Measurements from ENCODE around the gene NEU3.
A peak's percentile ranks its signal among the peaks of the same experiment; 100 is the strongest.

NEU3 gene

DNA sequence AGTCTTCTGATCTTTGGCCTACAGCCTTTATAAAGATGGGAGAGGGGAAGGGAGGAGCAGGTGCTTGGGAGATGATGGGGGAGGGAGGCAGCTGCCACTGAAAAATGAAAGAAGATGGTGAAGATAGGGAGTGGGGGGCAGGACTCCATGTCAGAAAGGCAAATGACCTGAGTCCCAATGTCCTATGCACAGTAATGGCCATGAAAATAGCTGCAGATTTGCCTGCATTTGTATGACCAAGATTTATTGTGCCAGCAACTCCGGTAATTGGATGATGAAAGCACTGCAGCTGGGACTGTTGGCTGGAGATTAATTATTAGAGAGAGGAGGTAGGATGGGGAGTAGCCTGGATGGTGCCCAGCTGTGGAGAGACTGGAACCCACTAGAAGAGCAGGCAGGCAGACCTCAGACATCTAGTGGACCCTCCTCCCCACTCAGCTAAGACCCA, 36.1 kb downstream of the NEU3 start:
- no peak for DNase-seq (ENCODE audit: low read depth in 1 of 2, low spot score in 1 of 2)
- in situ Hi-C loops (cut with HindIII; ENCODE audit: low pct_unique_long_range_greater_than_20kb, low sequenced_read_pairs), result no loop called here
- TF ChIP-seq JUND (IDR thresholded peaks at IDR 0.05; ENCODE audit: low read depth), result no peak

GRCh38 chr11:75025561-75025960, 36.8 kb downstream of the NEU3 start:
- no peak for DNase-seq (ENCODE audit: low read depth in 1 of 2, low spot score in 1 of 2)
- TF ChIP-seq JUND (IDR thresholded peaks at IDR 0.05; ENCODE audit: low read depth), result no peak
- in situ Hi-C loops (cut with HindIII; ENCODE audit: low pct_unique_long_range_greater_than_20kb, low sequenced_read_pairs), result no loop called here

DNA sequence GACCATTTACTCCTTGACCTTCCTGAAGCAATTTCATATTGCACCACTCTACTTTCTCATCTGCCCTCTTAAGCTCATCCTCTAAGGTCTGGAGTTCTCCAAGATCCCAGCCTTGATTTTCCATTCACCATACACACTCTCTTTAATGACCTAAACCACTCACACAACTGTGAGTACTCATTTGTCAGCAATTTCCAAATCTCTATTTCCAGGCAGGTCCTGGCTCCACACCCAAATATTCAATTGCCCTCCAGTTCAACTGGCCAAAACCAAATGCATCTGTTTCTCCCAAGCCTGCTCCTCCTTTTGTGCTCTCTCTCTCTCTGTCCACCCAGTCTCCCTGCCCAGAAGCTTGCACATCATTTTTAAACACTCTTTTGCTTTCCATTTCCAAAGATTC, 39.6 kb downstream of the NEU3 start:
- no peak for DNase-seq (ENCODE audit: low read depth in 1 of 2, low spot score in 1 of 2)
- in situ Hi-C loops (cut with HindIII; ENCODE audit: low pct_unique_long_range_greater_than_20kb, low sequenced_read_pairs), result no loop called here
- no peak for TF ChIP-seq JUND (IDR thresholded peaks at IDR 0.05; ENCODE audit: low read depth)

DNA sequence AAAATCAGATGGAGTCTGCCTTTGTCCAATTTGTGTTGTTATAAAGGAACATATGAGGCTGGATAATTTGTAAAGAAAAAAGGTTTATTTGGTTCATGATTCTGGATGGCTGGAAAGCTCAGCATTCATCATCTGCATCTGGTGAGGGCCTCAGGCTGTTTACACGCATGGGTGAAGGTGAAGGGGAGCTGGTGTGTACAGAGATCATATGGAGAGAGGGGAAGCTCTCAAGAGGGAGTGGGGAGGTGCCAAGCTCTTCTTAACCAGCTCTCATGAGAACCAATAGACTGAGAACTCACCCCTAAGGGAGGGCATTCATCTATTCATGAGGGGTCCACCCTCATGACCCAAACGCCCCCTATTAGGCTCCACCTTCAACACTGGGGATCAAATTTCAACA, 40.0 kb downstream of the NEU3 start:
- in situ Hi-C loops (cut with HindIII; ENCODE audit: low pct_unique_long_range_greater_than_20kb, low sequenced_read_pairs), result no loop called here
- DNase-seq (ENCODE audit: low read depth in 1 of 2, low spot score in 1 of 2), result no peak

GRCh38 chr11:75029836-75030631, 41.3 kb downstream of the NEU3 start:
- no peak for DNase-seq (ENCODE audit: low read depth in 1 of 2, low spot score in 1 of 2)
- no peak for TF ChIP-seq JUND (IDR thresholded peaks at IDR 0.05; ENCODE audit: low read depth)
- in situ Hi-C loops (cut with HindIII; ENCODE audit: low pct_unique_long_range_greater_than_20kb, low sequenced_read_pairs), result no loop called here

More for the DNA sequence above, 40.0 kb downstream of the NEU3 start:
- TF ChIP-seq JUND (IDR thresholded peaks at IDR 0.05; ENCODE audit: low read depth), result no peak

DNA sequence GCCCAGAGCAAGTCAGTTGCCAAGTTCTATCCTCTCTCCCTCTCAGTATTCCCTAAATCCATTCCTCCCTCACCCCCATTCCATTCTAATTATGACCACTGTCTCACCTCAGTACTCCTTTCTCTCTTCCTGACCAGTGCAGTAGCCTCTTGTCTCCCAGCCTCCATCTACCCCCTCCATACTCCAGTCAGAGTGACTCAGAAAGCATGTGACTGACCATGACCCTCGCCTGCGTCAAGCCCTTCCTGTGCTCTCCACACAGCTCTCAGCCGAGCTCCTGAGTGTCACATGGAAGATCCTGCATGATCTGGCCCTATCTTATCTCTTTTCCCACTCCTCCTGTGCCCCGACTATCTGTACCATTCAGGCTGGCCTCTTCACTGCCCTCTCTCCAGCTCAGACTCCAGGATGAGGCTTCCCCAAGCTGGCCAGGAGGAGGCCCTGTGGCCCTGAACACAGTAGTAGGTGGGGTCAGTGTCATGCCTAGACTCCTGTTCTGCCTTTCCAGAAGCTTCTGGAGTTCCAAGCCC, 42.6 kb downstream of the NEU3 start:
- in situ Hi-C loops (cut with HindIII; ENCODE audit: low pct_unique_long_range_greater_than_20kb, low sequenced_read_pairs), result no loop called here
- DNase-seq (ENCODE audit: low read depth in 1 of 2, low spot score in 1 of 2), result no peak
- TF ChIP-seq JUND (IDR thresholded peaks at IDR 0.05; ENCODE audit: low read depth), result no peak

GRCh38 chr11:75031771-75032549, 43.2 kb downstream of the NEU3 start:
- in situ Hi-C loops (cut with HindIII; ENCODE audit: low pct_unique_long_range_greater_than_20kb, low sequenced_read_pairs), result no loop called here
- TF ChIP-seq JUND (IDR thresholded peaks at IDR 0.05; ENCODE audit: low read depth), result no peak
- peak; percentile 64 to 84 for DNase-seq (ENCODE audit: low read depth in 1 of 2, low spot score in 1 of 2)

- DNase-seq (ENCODE audit: low read depth in 1 of 2, low spot score in 1 of 2), result no peak
- no peak for TF ChIP-seq JUND (IDR thresholded peaks at IDR 0.05; ENCODE audit: low read depth)
- in situ Hi-C loops (cut with HindIII; ENCODE audit: low pct_unique_long_range_greater_than_20kb, low sequenced_read_pairs), result no loop called here
Observed at GRCh38 chr11:75032550-75032935, 43.8 kb downstream of the NEU3 start.

- TF ChIP-seq JUND (IDR thresholded peaks at IDR 0.05; ENCODE audit: low read depth), result no peak
- no peak for DNase-seq (ENCODE audit: low read depth in 1 of 2, low spot score in 1 of 2)
- in situ Hi-C loops (cut with HindIII; ENCODE audit: low pct_unique_long_range_greater_than_20kb, low sequenced_read_pairs), result no loop called here
Observed at GRCh38 chr11:75033916-75034315, 45.2 kb downstream of the NEU3 start.

DNA sequence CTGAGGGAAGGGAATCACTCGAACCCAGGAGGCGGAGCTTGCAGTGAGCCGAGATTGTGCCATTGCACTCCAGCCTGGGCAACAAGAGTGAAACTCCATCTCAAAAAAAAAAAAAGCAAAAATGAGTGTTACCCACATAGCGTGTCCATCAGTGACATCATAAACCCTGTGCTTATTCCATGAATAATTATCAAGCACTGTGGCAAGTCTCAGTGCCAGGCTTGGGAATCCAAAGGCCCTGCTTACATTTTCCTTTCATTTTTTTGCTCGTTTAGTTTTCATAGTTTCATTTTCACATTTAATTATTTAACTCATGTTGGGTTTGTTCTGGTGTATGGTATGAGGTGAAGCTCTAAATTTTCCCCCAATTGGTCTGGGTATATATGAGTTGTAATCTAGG, 46.5 kb downstream of the NEU3 start:
- no peak for TF ChIP-seq JUND (IDR thresholded peaks at IDR 0.05; ENCODE audit: low read depth)
- in situ Hi-C loops (cut with HindIII; ENCODE audit: low pct_unique_long_range_greater_than_20kb, low sequenced_read_pairs), result no loop called here
- no peak for DNase-seq (ENCODE audit: low read depth in 1 of 2, low spot score in 1 of 2)

DNA sequence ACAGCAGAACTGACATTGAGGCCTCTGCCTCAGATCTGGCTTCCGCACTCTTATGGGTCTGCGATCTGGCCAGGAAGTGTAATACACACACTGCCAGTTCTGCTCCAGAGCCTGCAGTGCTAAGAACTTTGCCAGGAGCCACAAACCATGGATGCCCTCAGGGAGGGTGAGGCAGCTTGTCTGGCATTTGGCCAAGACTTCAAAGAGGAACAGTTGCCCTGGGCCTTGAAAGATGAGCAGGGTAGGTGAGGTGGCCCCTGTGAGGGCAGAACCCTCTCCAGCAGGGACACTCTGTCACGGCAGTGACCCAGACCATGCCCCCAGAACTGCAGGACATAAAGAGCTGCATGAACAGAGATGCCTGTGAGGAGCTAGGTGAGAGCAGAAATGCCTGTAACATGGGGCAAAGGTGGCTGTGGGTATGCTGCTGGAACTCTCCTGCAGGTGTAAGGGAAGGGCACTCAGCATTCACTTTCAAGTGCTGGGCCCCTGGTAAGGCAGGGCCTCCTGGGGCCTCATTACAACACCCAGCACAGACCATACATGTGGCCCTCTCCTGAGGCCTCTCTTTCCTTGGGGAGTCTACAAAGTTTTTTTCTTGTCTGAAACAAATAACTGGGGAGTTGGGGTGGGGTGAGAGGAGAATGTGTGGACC, 47.3 kb downstream of the NEU3 start:
- DNase-seq (ENCODE audit: low read depth in 1 of 2, low spot score in 1 of 2), result peak in 1 of 2 experiments; percentile 47
- no peak for TF ChIP-seq JUND (IDR thresholded peaks at IDR 0.05; ENCODE audit: low read depth)
- in situ Hi-C loops (cut with HindIII; ENCODE audit: low pct_unique_long_range_greater_than_20kb, low sequenced_read_pairs), result no loop called here

GRCh38 chr11:75040167-75040770, 51.5 kb downstream of the NEU3 start:
- no peak for DNase-seq (ENCODE audit: low read depth in 1 of 2, low spot score in 1 of 2)

More at GRCh38 chr11:75040167-75040770, 51.5 kb downstream of the NEU3 start:
- no peak for TF ChIP-seq JUND (IDR thresholded peaks at IDR 0.05; ENCODE audit: low read depth)
- in situ Hi-C loops (cut with HindIII; ENCODE audit: low pct_unique_long_range_greater_than_20kb, low sequenced_read_pairs), result no loop called here
